Large intestine (tissue), 3 donors: ENCODE results near the gene RNF17. TPM values are rescaled to one million over a fixed set of nuclear protein-coding genes. Genes with fewer than 3 reads are reported as not detected.
"Not testable (repeated sequence)": the region's sequence is repeated elsewhere in the genome, so short reads cannot be mapped to it uniquely, and the experiment has no call there.

ENCODE experiments used
- DNase-seq, 2 donors: peaks; one replicate each; pipeline versions ENCODE4 v3.0.0 to v3.0.0-alpha.2; 2013
- H3K27ac ChIP-seq: one replicate; pipeline ENCODE4 v1.5.1; 2013; ENCODE audit warnings: low read length
- H3K27me3 ChIP-seq: 2 replicates; pipeline ENCODE4 v1.6.1; 2013; ENCODE audit warnings: low read length; ENCODE audit not compliant: control insufficient read depth, insufficient read depth
- H3K36me3 ChIP-seq: 2 replicates; pipeline ENCODE4 v1.6.1; 2013; ENCODE audit warnings: low read length; ENCODE audit not compliant: control insufficient read depth, insufficient read depth
- H3K4me1 ChIP-seq: one replicate; pipeline ENCODE4 v1.6.1; 2013; ENCODE audit warnings: low read length; ENCODE audit not compliant: control insufficient read depth, insufficient read depth
- H3K4me3 ChIP-seq: one replicate; pipeline ENCODE4 v1.5.1; 2013; ENCODE audit warnings: low read length
- H3K9me3 ChIP-seq: one replicate; pipeline ENCODE4 v1.6.1; 2013; ENCODE audit warnings: mild to moderate bottlenecking, low read depth, low read length, moderate library complexity; ENCODE audit not compliant: control insufficient read depth
- WGBS: methylation state at CpG from one replicate; pipeline ENCODE4 v1.1.5; 2013; ENCODE audit warnings: low lambda C conversion rate; ENCODE audit not compliant: insufficient coverage; 5-methylcytosine and 5-hydroxymethylcytosine counted together
- polyA plus RNA-seq: library from polyadenylated mRNA; unstranded; fragments of 120-200 nt; gene quantifications from one replicate; pipeline ENCODE4 v1.2.1, GENCODE V29; 2013

The RNF17 gene
- polyA plus RNA-seq, 1 donor: not detected

GRCh38 chr13:24788538-24788937, 24.6 kb downstream of the RNF17 start:
- H3K4me3 ChIP-seq: no peak overlapping the region
- 67% methylated on average over 1 of the region's 3 CpGs for WGBS
- no peaks in the 10 kb centered on the region for H3K4me1 ChIP-seq
- no peaks in the 10 kb centered on the region for H3K27me3 ChIP-seq
- DNase-seq: no peak
- H3K9me3 ChIP-seq: no peaks in the 10 kb centered on the region
- H3K36me3 ChIP-seq: no peaks in the 10 kb centered on the region
- no peak overlapping the region for H3K27ac ChIP-seq

- Histone ChIP-seq H3K27me3 (no peaks in the 10 kb centered on the region), H3K27ac (no peak overlapping the region), H3K36me3 (no peaks in the 10 kb centered on the region), H3K4me3 (no peak overlapping the region), H3K9me3 (no peaks in the 10 kb centered on the region), H3K4me1 (no peaks in the 10 kb centered on the region)
- no CpG with 5 or more reads among the region's 10 CpGs for WGBS
- DNase-seq: no peak
Observed at GRCh38 chr13:24802074-24802473, 38.1 kb downstream of the RNF17 start.

- H3K4me3 ChIP-seq: no peak overlapping the region
- H3K27me3 ChIP-seq: no peaks in the 10 kb centered on the region
- 93% methylated on average over 1 of the region's 2 CpGs for whole genome bisulfite sequencing
Observed at GRCh38 chr13:24821207-24821606, 57.2 kb downstream of the RNF17 start.

GRCh38 chr13:24822640-24823039, 58.7 kb downstream of the RNF17 start:
- WGBS: 57% methylated on average over 1 of the region's 5 CpGs

More at GRCh38 chr13:24821207-24821606, 57.2 kb downstream of the RNF17 start:
- Histone ChIP-seq H3K36me3 (no peaks in the 10 kb centered on the region), H3K9me3 (no peaks in the 10 kb centered on the region), H3K27ac (no peak overlapping the region), H3K4me1 (no peaks in the 10 kb centered on the region)
- no peak for DNase-seq

GRCh38 chr13:24823122-24823710, 59.2 kb downstream of the RNF17 start:
- not testable (repeated sequence) for H3K36me3 ChIP-seq, H3K27me3 ChIP-seq

More at GRCh38 chr13:24822640-24823039, 58.7 kb downstream of the RNF17 start:
- Histone ChIP-seq H3K9me3 (no peaks in the 10 kb centered on the region), H3K4me1 (no peaks in the 10 kb centered on the region), H3K27ac (no peak overlapping the region), H3K4me3 (no peak overlapping the region), H3K27me3 (no peaks in the 10 kb centered on the region), H3K36me3 (no peaks in the 10 kb centered on the region)
- no peak for DNase-seq

GRCh38 chr13:24827799-24828198, 63.8 kb downstream of the RNF17 start:
- WGBS: no CpG with 5 or more reads among the region's 1 CpG
- Histone ChIP-seq H3K27me3 (peaks cover 3% of the 10 kb centered on the region), H3K27ac (no peak overlapping the region), H3K4me3 (no peak overlapping the region), H3K9me3 (no peaks in the 10 kb centered on the region), H3K36me3 (no peaks in the 10 kb centered on the region), H3K4me1 (no peaks in the 10 kb centered on the region)
- no peak for DNase-seq

More at GRCh38 chr13:24823122-24823710, 59.2 kb downstream of the RNF17 start:
- DNase-seq, H3K4me1 ChIP-seq, H3K4me3 ChIP-seq, H3K9me3 ChIP-seq, H3K27ac ChIP-seq: not testable (repeated sequence)
- WGBS: no CpG with 5 or more reads among the region's 5 CpGs

- H3K9me3 ChIP-seq: no peaks in the 10 kb centered on the region
- H3K4me3 ChIP-seq: no peak overlapping the region
- no peak for DNase-seq
- no peaks in the 10 kb centered on the region for H3K4me1 ChIP-seq
- no peaks in the 10 kb centered on the region for H3K36me3 ChIP-seq
- no peak overlapping the region for H3K27ac ChIP-seq
- peaks cover 4% of the 10 kb centered on the region for H3K27me3 ChIP-seq
- no CpG with 5 or more reads among the region's 9 CpGs for WGBS
Observed at GRCh38 chr13:24834902-24835510, 71.0 kb downstream of the RNF17 start.

GRCh38 chr13:24837528-24837927, 73.6 kb downstream of the RNF17 start:
- not testable (repeated sequence) for DNase-seq, H3K9me3 ChIP-seq, H3K4me3 ChIP-seq, H3K27me3 ChIP-seq, H3K36me3 ChIP-seq, H3K27ac ChIP-seq, H3K4me1 ChIP-seq
- WGBS: 100% methylated on average over 2 of the region's 2 CpGs

- H3K36me3 ChIP-seq: no peaks in the 10 kb centered on the region
- no peak overlapping the region for H3K27ac ChIP-seq
- H3K4me3 ChIP-seq: no peak overlapping the region
- no peak for DNase-seq
- no peaks in the 10 kb centered on the region for H3K4me1 ChIP-seq
- no peaks in the 10 kb centered on the region for H3K9me3 ChIP-seq
- 87% methylated on average over 5 of the region's 9 CpGs for WGBS
- no peaks in the 10 kb centered on the region for H3K27me3 ChIP-seq
Observed at GRCh38 chr13:24842549-24843274, 78.7 kb downstream of the RNF17 start.

GRCh38 chr13:24851546-24851945, 87.6 kb downstream of the RNF17 start:
- H3K27me3 ChIP-seq: no peaks in the 10 kb centered on the region
- no peaks in the 10 kb centered on the region for H3K36me3 ChIP-seq
- no peak for DNase-seq
- no peak overlapping the region for H3K27ac ChIP-seq
- H3K9me3 ChIP-seq: no peaks in the 10 kb centered on the region
- WGBS: no CpG with 5 or more reads among the region's 1 CpG
- no peak overlapping the region for H3K4me3 ChIP-seq
- no peaks in the 10 kb centered on the region for H3K4me1 ChIP-seq
